H1 (cell line): ENCODE data around the gene RELT. TPM values are rescaled to one million over a fixed set of nuclear protein-coding genes. Genes with fewer than 3 reads are reported as not detected.

ENCODE experiments used
- CTCF ChIA-PET: fragments of 300-600 bp; sonication (Branson Sonifier 250); formaldehyde crosslinking; loops from one replicate; lab custom pipeline; 2021; ENCODE audit not compliant: partially characterized antibody; lab: Charles Lee
- POLR2A ChIA-PET: fragments of 300-600 bp; sonication (Branson Sonifier 250); formaldehyde crosslinking; loops from one replicate; lab custom pipeline; 2021; ENCODE audit warnings: inconsistent platforms; ENCODE audit not compliant: partially characterized antibody; lab: Charles Lee
- DNase-seq, 2 experiments: peaks; one replicate each; pipeline versions ENCODE4 v3.0.0 to v3.0.0-alpha.2; 2010 to 2022; ENCODE audit warnings: low spot score in 2 of 2, low read depth in 1 of 2, mixed read lengths in 1 of 2
- FAIRE-seq: peaks from 2 replicates; lab custom pipeline; 2011; peaks lifted over from hg19 to GRCh38; lab: Jason Lieb, UNC
- H2AFZ ChIP-seq: 2 replicates; pipeline ENCODE4 v1.8.1; 2012; ENCODE audit warnings: low read length, inconsistent platforms
- H2AK5ac ChIP-seq: 2 replicates; pipeline ENCODE4 v1.6.1; 2013; ENCODE audit warnings: low read depth, low read length
- H2BK120ac ChIP-seq: replicated peaks from 2 replicates; pipeline ENCODE3; 2013; ENCODE audit warnings: low read depth, low read length, inconsistent platforms
- H2BK12ac ChIP-seq: 2 replicates; pipeline ENCODE4 v1.6.1; 2013; ENCODE audit warnings: low read depth, low read length
- H2BK15ac ChIP-seq: 2 replicates; pipeline ENCODE4 v1.6.1; 2013; ENCODE audit warnings: low read length
- H2BK20ac ChIP-seq: 2 replicates; pipeline ENCODE4 v1.6.1; 2013; ENCODE audit warnings: low read length
- H2BK5ac ChIP-seq: 2 replicates; pipeline ENCODE4 v1.6.1; 2013; ENCODE audit warnings: low read depth, low read length
- H3K14ac ChIP-seq: 2 replicates; pipeline ENCODE4 v1.6.1; 2013; ENCODE audit warnings: inconsistent platforms; ENCODE audit not compliant: insufficient read length
- H3K18ac ChIP-seq: 2 replicates; pipeline ENCODE4 v1.6.1; 2013; ENCODE audit warnings: low read length; ENCODE audit errors: extremely low read depth
- H3K23ac ChIP-seq: 2 replicates; pipeline ENCODE4 v1.6.1; 2013; ENCODE audit warnings: inconsistent platforms; ENCODE audit not compliant: insufficient read length
- H3K23me2 ChIP-seq: 2 replicates; pipeline ENCODE4 v1.6.1; 2013; ENCODE audit warnings: low read depth, low read length
- H3K27ac ChIP-seq: 2 replicates; pipeline ENCODE4 v1.6.1; 2011; ENCODE audit warnings: low read depth, low read length, inconsistent platforms
- H3K27me3 ChIP-seq, 4 experiments: replicated peaks in 1 of 4; 1 replicate in 1 of 4; 2 replicates in 3 of 4; pipeline versions ENCODE4 v1.6.1 to v1.8.1; 2011 to 2013; ENCODE audit warnings: low read length in 3 of 4, mild to moderate bottlenecking in 3 of 4, inconsistent platforms in 2 of 4, mixed read lengths in 2 of 4, moderate library complexity in 1 of 4; ENCODE audit not compliant: control insufficient read depth in 3 of 4, insufficient read depth in 3 of 4; ENCODE audit errors: extremely low read depth in 1 of 4
- H3K36me3 ChIP-seq, 4 experiments: 2 replicates each; pipeline versions ENCODE4 v1.6.1 to v1.8.1; 2011 to 2013; ENCODE audit warnings: mild to moderate bottlenecking in 4 of 4, low read length in 3 of 4, moderate library complexity in 2 of 4, control low read depth in 1 of 4, inconsistent platforms in 1 of 4; ENCODE audit not compliant: insufficient read depth in 4 of 4, control insufficient read depth in 2 of 4
- H3K4ac ChIP-seq: replicated peaks from 2 replicates; pipeline ENCODE3; 2013; ENCODE audit warnings: low read length, low read depth, mixed read lengths, inconsistent platforms; ENCODE audit not compliant: insufficient read length
- H3K4me1 ChIP-seq, 4 experiments: replicated peaks in 1 of 4; 1 replicate in 1 of 4; 2 replicates in 3 of 4; pipeline versions ENCODE4 v1.6.1 to v1.8.1; 2011 to 2013; ENCODE audit warnings: low read length in 3 of 4, inconsistent platforms in 2 of 4, mixed read lengths in 1 of 4; ENCODE audit not compliant: insufficient read depth in 4 of 4, control insufficient read depth in 3 of 4
- H3K4me2 ChIP-seq, 2 experiments: 2 replicates each; pipeline versions ENCODE4 v1.6.1 to v1.8.1; 2011 to 2013; ENCODE audit warnings: low read depth in 2 of 2, low read length in 2 of 2, control low read depth in 1 of 2, inconsistent platforms in 1 of 2, mild to moderate bottlenecking in 1 of 2; ENCODE audit not compliant: insufficient read depth in 1 of 2
- H3K4me3 ChIP-seq, 4 experiments: fragments of 200-600, 300-600 bp in 1 of 4; sonication (generic), shearing (Covaris generic), sonication (Bioruptor Twin) in 1 of 4; 2 replicates each; pipeline versions ENCODE4 v1.5.1 to v1.8.1; 2011 to 2016; ENCODE audit warnings: low read length in 4 of 4, low read depth in 3 of 4, control low read depth in 2 of 4, inconsistent platforms in 2 of 4, mild to moderate bottlenecking in 2 of 4, mixed read lengths in 1 of 4, moderate library complexity in 1 of 4; ENCODE audit not compliant: insufficient read depth in 2 of 4; ENCODE audit errors: extremely low read depth in 1 of 4
- H3K56ac ChIP-seq: replicated peaks from 2 replicates; pipeline ENCODE3; 2013; ENCODE audit warnings: low read depth, mild to moderate bottlenecking, mixed read lengths, low read length, inconsistent platforms; ENCODE audit not compliant: insufficient read length
- H3K79me1 ChIP-seq: 2 replicates; pipeline ENCODE4 v1.6.1; 2013; ENCODE audit warnings: low read depth, low read length, control low read depth
- H3K79me2 ChIP-seq, 2 experiments: 2 replicates each; pipeline versions ENCODE4 v1.6.1 to v1.8.1; 2012 to 2013; ENCODE audit warnings: low read length in 2 of 2, mild to moderate bottlenecking in 2 of 2, inconsistent platforms in 1 of 2; ENCODE audit not compliant: insufficient read depth in 2 of 2, control insufficient read depth in 1 of 2
- H3K9ac ChIP-seq, 4 experiments: replicated peaks in 1 of 4; 1 replicate in 1 of 4; 2 replicates in 3 of 4; pipeline versions ENCODE4 v1.6.1 to v1.8.1; 2011 to 2013; ENCODE audit warnings: low read depth in 3 of 4, low read length in 3 of 4, control low read depth in 2 of 4, mild to moderate bottlenecking in 2 of 4, moderate library complexity in 2 of 4, inconsistent platforms in 1 of 4; ENCODE audit errors: extremely low read depth in 1 of 4
- H3K9me3 ChIP-seq, 2 experiments: 2 replicates each; pipeline versions ENCODE4 v1.6.1 to v1.8.1; 2012 to 2013; ENCODE audit warnings: mild to moderate bottlenecking in 2 of 2, moderate library complexity in 2 of 2, control low read depth in 1 of 2, inconsistent platforms in 1 of 2, low read depth in 1 of 2, low read length in 1 of 2, mixed read lengths in 1 of 2; ENCODE audit not compliant: insufficient read depth in 2 of 2
- H4K20me1 ChIP-seq, 2 experiments: replicated peaks in 1 of 2; 2 replicates each; pipeline versions ENCODE3 to v1.8.1; 2011 to 2013; ENCODE audit warnings: inconsistent platforms in 2 of 2, low read length in 2 of 2, mild to moderate bottlenecking in 1 of 2; ENCODE audit not compliant: insufficient read depth in 2 of 2, control insufficient read depth in 1 of 2
- H4K5ac ChIP-seq: 2 replicates; pipeline ENCODE4 v1.6.1; 2013; ENCODE audit warnings: low read length, low read depth, mixed read lengths, inconsistent platforms; ENCODE audit not compliant: insufficient read length
- H4K8ac ChIP-seq: 2 replicates; pipeline ENCODE4 v1.8.0; 2013; ENCODE audit warnings: mild to moderate bottlenecking, moderate library complexity, low read length, inconsistent platforms; ENCODE audit not compliant: insufficient read depth; ENCODE audit errors: extremely low read depth
- H4K91ac ChIP-seq: replicated peaks from 2 replicates; pipeline ENCODE3; 2013; ENCODE audit warnings: low read length, mixed read lengths, inconsistent platforms; ENCODE audit not compliant: insufficient read length
- CHD2 ChIP-seq: IDR thresholded peaks from 2 replicates; pipeline ENCODE4 v1.6.1; 2012; ENCODE audit warnings: low read length, improper control_type of control experiment
- EGR1 ChIP-seq: IDR thresholded peaks from 2 replicates; pipeline ENCODE4 v1.6.1; 2011; ENCODE audit warnings: low read depth, low read length, borderline replicate concordance
- JUND ChIP-seq: IDR thresholded peaks from 2 replicates; pipeline ENCODE4 v1.6.1; 2011; ENCODE audit warnings: mild to moderate bottlenecking, improper control_type of control experiment, low read length
- NANOG ChIP-seq: IDR thresholded peaks from 2 replicates; pipeline ENCODE4 v1.6.1; 2011; ENCODE audit warnings: low read length, low read depth, mild to moderate bottlenecking, inconsistent platforms; ENCODE audit not compliant: insufficient read depth, poor library complexity, severe bottlenecking
- POLR2A ChIP-seq, 2 experiments: IDR thresholded peaks; 1 replicate in 1 of 2; 2 replicates in 1 of 2; pipeline ENCODE4 v1.6.1; 2011; ENCODE audit warnings: low read depth in 2 of 2, low read length in 2 of 2, mild to moderate bottlenecking in 2 of 2; ENCODE audit errors: control extremely low read depth in 1 of 2
- SP2 ChIP-seq: IDR thresholded peaks from 2 replicates; pipeline ENCODE4 v1.6.1; 2012; ENCODE audit warnings: mild to moderate bottlenecking, low read length, inconsistent platforms
- WGBS, 2 experiments: shearing (Covaris generic) in 1 of 2; methylation state at CpG; one replicate each; pipeline versions ENCODE4 v1.1.6 to v1.1.7; 2013 to 2015; ENCODE audit warnings: low lambda C conversion rate in 2 of 2, mixed read lengths in 2 of 2, inconsistent platforms in 1 of 2, low coverage in 1 of 2, missing lambda C conversion rate in 1 of 2; ENCODE audit not compliant: insufficient replicate concordance in 2 of 2, insufficient coverage in 1 of 2, insufficient read length in 1 of 2; ENCODE audit errors: extremely low coverage in 1 of 2, missing lambda C conversion rate in 1 of 2; 5-methylcytosine and 5-hydroxymethylcytosine counted together
- polyA plus RNA-seq, 7 experiments: library from polyadenylated mRNA; depleted of rRNA in 3 of 7; stranded (reverse) in 5 of 7; unstranded in 2 of 7; fragments of >200 nt in 5 of 7; fragments of 200-250 nt in 2 of 7; gene quantifications; 1 replicate in 5 of 7; 2 replicates in 1 of 7; 4 replicates in 1 of 7; pipeline versions ENCODE4 v1.2.1 to v1.2.3, GENCODE V29; 2011 to 2013; ENCODE audit warnings: missing spikeins in 2 of 7, mixed read lengths in 2 of 7
- total RNA-seq: library from RNA; stranded (reverse); fragmentation: NEBNext Ultra II Directional; extraction: Animal tissue kit (Norgen Biotek cat#: 25700); gene quantifications from 2 replicates; pipeline ENCODE4 v1.2.1, GENCODE V29; 2021

Gene RELT
- total and polyA plus RNA-seq, 2 of the 8 experiments (the other 6 are each of a cell fraction or from before 2014, with no cell fraction given): 3.4 to 5.7 TPM

DNA sequence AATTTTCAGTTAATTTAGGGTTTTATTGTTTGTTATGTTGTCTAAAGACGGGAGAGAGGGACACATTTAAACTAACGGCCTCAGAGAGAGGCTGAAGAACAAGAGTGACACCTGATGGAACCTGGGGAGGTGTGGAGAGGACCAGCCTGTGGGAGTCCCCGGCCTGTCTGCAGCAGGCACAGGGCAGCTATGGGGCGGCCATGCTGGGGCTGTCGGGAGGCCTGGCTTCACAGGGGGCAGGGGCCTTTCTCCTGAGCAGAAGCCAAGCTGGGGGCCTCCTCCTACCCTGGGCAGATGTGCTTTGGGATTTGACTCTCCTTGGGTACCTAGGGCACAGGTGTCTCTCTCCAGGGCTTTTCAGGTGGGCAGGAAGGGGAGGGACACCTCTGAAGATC lies 21.9 kb downstream of the RELT start:
- no peak for DNase-seq
- Histone ChIP-seq H3K4me1 (peaks cover 0 to 3% (median 2%) of the 10 kb centered on the region in 4 experiments; a peak in 5 of 7 replicates), H3K27ac (no peak overlapping the region), H4K5ac (no peak overlapping the region), H2BK5ac (no peak overlapping the region), H3K23ac (no peak overlapping the region), H3K4me2 (no peak overlapping the region), H2BK12ac (no peak overlapping the region), H3K4me3 (no peak overlapping the region), H3K23me2 (no peaks in the 10 kb centered on the region), H3K18ac (no peak overlapping the region), H2AFZ (no peak overlapping the region), H3K9me3 (no peaks in the 10 kb centered on the region), H3K14ac (no peak overlapping the region), H2BK120ac (no peak overlapping the region), H2BK20ac (no peak overlapping the region)
- no peak for FAIRE-seq
- WGBS, 2 experiments: 94% methylated on average over 4 of the region's 5 CpGs; no CpG with 5 or more reads in 1 of the 2 experiments
- ChIA-PET CTCF (interaction anchor here (1.4 to 59.1 kb wide), 9 partner anchors 9 to 267 kb away, joined by 3 to 1456 read pairs (median 6); no protein-coding TSS in a partner anchor), POLR2A (interaction anchor here (1.2 to 2.7 kb wide), 3 partner anchors 11 to 26 kb away, joined by 3 to 8 read pairs (median 3); no protein-coding TSS in a partner anchor)
- TF ChIP-seq POLR2A (IDR thresholded peaks at IDR 0.05; ENCODE audit: control extremely low read depth in 1 of 2, low read depth in 2 of 2, low read length in 2 of 2) (no peak), SP2 (no peak), EGR1 (no peak), CHD2 (no peak), JUND (no peak), NANOG (no peak)
- TF ChIP-seq, all 59 proteins: peak for 0
- Histone ChIP-seq H4K8ac (no peak overlapping the region), H3K27me3 (no peaks in the 10 kb centered on the region), H2AK5ac (no peak overlapping the region), H3K79me2 (no peaks in the 10 kb centered on the region), H4K20me1 (peaks cover 3 to 4% of the 10 kb centered on the region in 2 experiments), H2BK15ac (no peak overlapping the region), H3K4ac (no peak overlapping the region), H3K36me3 (no peaks in the 10 kb centered on the region), H3K79me1 (no peaks in the 10 kb centered on the region), H3K56ac (no peak overlapping the region), H3K9ac (no peak overlapping the region), H4K91ac (no peak overlapping the region)
